OCI-LY7 (cell line): ENCODE measurements around the gene DDA1. TPM values are rescaled to one million over a fixed set of nuclear protein-coding genes. Genes with fewer than 3 reads are reported as not detected.

Source experiments
- BruUV-seq: library from RNA; stranded (reverse); fragments of 400-500 nt; replicated peaks from 2 replicates; lab custom pipeline; 2021; lab: Mats Ljungman, UMichigan
- CTCF ChIA-PET: fragments of 300-600 bp; sonication (Branson Sonifier 250); formaldehyde crosslinking; loops from one replicate; lab custom pipeline; 2022; ENCODE audit warnings: antibody characterized with exemption; ENCODE audit not compliant: unreplicated experiment; lab: Charles Lee
- POLR2A ChIA-PET: fragments of 300-600 bp; sonication (Branson Sonifier 250); formaldehyde crosslinking; loops from one replicate; lab custom pipeline; 2022; ENCODE audit warnings: antibody characterized with exemption; lab: Charles Lee
- DNase-seq: peaks from one replicate; pipeline ENCODE4 v3.0.0-alpha.2; 2015; ENCODE audit warnings: low spot score
- H2AFZ ChIP-seq: fragments of 200-600 bp; sonication (generic), shearing (Covaris generic); 2 replicates; pipeline ENCODE4 v1.6.1; 2014; ENCODE audit warnings: mild to moderate bottlenecking, antibody characterized with exemption, low read length, moderate library complexity
- H3K27ac ChIP-seq: fragments of 200-600 bp; sonication (generic); 2 replicates; pipeline ENCODE4 v1.5.1; 2014; ENCODE audit warnings: mixed run types, low read depth, mild to moderate bottlenecking, moderate library complexity, low read length, inconsistent platforms; ENCODE audit not compliant: poor library complexity, severe bottlenecking
- H3K36me3 ChIP-seq: fragments of 200-600 bp; sonication (generic); 2 replicates; pipeline ENCODE4 v1.6.1; 2014; ENCODE audit warnings: mild to moderate bottlenecking, antibody characterized with exemption, low read length, moderate library complexity, mixed read lengths; ENCODE audit not compliant: insufficient read depth
- H3K4me1 ChIP-seq: fragments of 200-600 bp; sonication (generic); 2 replicates; pipeline ENCODE4 v1.5.1; 2014; ENCODE audit warnings: mild to moderate bottlenecking, low read length; ENCODE audit not compliant: insufficient read depth, poor library complexity, severe bottlenecking
- H3K4me2 ChIP-seq: fragments of 200-600 bp; sonication (generic); 2 replicates; pipeline ENCODE4 v1.6.1; 2014; ENCODE audit warnings: mild to moderate bottlenecking, low read length
- H3K4me3 ChIP-seq: fragments of 200-600 bp; sonication (generic); 2 replicates; pipeline ENCODE4 v1.5.1; 2014; ENCODE audit warnings: mild to moderate bottlenecking, low read depth, low read length; ENCODE audit not compliant: poor library complexity, severe bottlenecking
- H3K79me2 ChIP-seq: fragments of 200-600 bp; sonication (generic); 2 replicates; pipeline ENCODE4 v1.6.1; 2016; ENCODE audit warnings: low read depth, mild to moderate bottlenecking, low read length, moderate library complexity, mixed read lengths; ENCODE audit not compliant: insufficient read depth
- H3K9me2 ChIP-seq: fragments of 200-600 bp; sonication (generic); 2 replicates; pipeline ENCODE4 v1.6.1; 2016; ENCODE audit warnings: mild to moderate bottlenecking, low read length, mixed read lengths; ENCODE audit not compliant: insufficient read depth
- H3K9me3 ChIP-seq: fragments of 200-600 bp; sonication (generic); 2 replicates; pipeline ENCODE4 v1.6.1; 2014; ENCODE audit warnings: mild to moderate bottlenecking, mixed run types, low read length, mixed read lengths
- H4K20me1 ChIP-seq: fragments of 200-600 bp; sonication (generic); 2 replicates; pipeline ENCODE4 v1.6.1; 2014; ENCODE audit warnings: mild to moderate bottlenecking, antibody characterized with exemption, low read length, moderate library complexity, mixed read lengths; ENCODE audit not compliant: insufficient read depth
- EZH2phosphoT487 ChIP-seq: fragments of 200-600 bp; sonication (generic); IDR thresholded peaks from 2 replicates; pipeline ENCODE4 v1.6.1; 2018; ENCODE audit warnings: low read depth, borderline replicate concordance, mild to moderate bottlenecking, mixed run types, antibody characterized with exemption, low read length, moderate library complexity, mixed read lengths
- intact Hi-C: fragments of 100-400 bp; cut with micrococcal nuclease; formaldehyde crosslinking; loops from one replicate; pipeline ENCODE4 v1.10.0; 2022; ENCODE audit not compliant: unreplicated experiment
- total RNA-seq, 2 experiments: library from RNA; depleted of rRNA in 1 of 2; stranded (reverse); fragments of >200 nt in 1 of 2; shearing (Covaris generic) in 1 of 2; gene quantifications; 2 replicates each; pipeline ENCODE4 v1.2.3, GENCODE V29; 2014 to 2022
- TF ChIP-seq, protein P1 (sequence below): fragments of 200-600 bp; sonication (generic); conservative IDR thresholded peaks from 2 replicates; pipeline ENCODE4 v1.5.1; 2014; ENCODE audit warnings: mild to moderate bottlenecking, antibody characterized with exemption, low read length, moderate library complexity, mixed read lengths

Gene DDA1
- total RNA-seq, 2 experiments from 2014 or later: 36.6 to 48.8 TPM

DNA sequence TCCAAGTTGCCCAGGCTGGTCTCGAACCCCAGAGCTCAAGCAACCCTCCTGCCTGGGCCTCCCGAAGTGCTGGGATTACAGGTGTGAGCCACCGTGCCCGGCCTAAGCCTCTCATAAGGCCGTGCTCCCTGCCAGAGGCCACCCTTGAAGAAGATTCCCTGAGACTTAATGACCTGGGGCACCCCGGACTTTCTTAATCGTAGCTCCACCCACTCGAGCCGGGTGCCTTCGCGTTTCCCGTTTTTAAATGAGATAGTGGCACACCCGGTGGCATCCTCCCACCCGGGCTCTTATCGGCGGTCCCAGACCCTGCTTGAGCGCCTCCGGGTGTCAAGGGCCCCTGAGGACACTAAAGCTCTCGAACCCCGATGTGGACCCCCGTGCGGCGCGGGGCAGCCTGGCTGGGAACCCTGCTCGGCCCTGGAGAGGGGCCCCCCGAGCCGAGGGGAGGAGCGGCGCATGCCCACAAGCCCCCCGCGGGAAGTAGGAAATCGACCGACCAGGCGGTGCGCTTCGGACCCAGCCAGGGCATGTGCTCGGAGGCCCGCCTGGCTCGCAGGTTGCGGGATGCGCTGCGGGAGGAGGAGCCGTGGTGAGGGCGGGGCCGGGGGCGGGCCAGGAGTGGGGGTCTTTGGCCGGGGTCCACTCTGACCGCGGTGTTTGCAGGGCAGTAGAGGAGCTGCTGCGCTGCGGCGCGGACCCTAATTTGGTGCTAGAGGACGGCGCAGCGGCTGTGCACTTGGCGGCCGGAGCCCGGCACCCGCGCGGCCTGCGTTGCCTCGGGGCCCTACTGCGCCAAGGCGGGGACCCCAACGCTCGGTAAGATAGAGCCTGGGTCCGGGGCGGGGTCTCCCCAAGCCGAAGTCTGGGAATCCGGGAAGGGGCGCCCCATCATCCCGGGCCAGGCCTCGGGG lies 27.7 kb upstream of the DDA1 start, which contains the start of gene ANKLE1:
Gene ANKLE1 (plus strand): TSS at position 511 of the 914 bp plus-strand sequence. CDS start 20 bp downstream, at position 531.
- intact Hi-C loops: loop anchor here (1.0 to 5.0 kb wide), 4 partner anchors 20 to 214 kb away; partner anchors contain the start of genes HAUS8 and MYO9B
- ChIA-PET POLR2A (interaction anchor here (0.5 to 3.5 kb wide), 9 partner anchors 15 to 707 kb away, joined by 3 to 28 read pairs (median 3); partner anchors contain the start of genes BABAM1 and USHBP1), CTCF (interaction anchor here (0.6 to 1.3 kb wide), 4 partner anchors 15 to 43 kb away, joined by 3 to 4 read pairs (median 3); no protein-coding TSS in a partner anchor)
- Histone ChIP-seq H3K36me3 (peaks cover 66% of the 10 kb centered on the region), H2AFZ (peak within 1 kb of the TSS; percentile 76), H3K9me3 (no peaks in the 10 kb centered on the region), H3K4me1 (peaks cover 22% of the 10 kb centered on the region), H3K9me2 (no peaks in the 10 kb centered on the region), H3K27ac (peak within 1 kb of the TSS; percentile 69), H3K79me2 (peaks cover 13% of the 10 kb centered on the region; the same call in 1 of the 2 replicates), H3K4me2 (peak within 1 kb of the TSS; percentile 92), H4K20me1 (no peaks in the 10 kb centered on the region), H3K4me3 (peak within 1 kb of the TSS; percentile 83)
- BruUV-seq: TSS peak; percentile 61
- TF ChIP-seq, protein P1, sequence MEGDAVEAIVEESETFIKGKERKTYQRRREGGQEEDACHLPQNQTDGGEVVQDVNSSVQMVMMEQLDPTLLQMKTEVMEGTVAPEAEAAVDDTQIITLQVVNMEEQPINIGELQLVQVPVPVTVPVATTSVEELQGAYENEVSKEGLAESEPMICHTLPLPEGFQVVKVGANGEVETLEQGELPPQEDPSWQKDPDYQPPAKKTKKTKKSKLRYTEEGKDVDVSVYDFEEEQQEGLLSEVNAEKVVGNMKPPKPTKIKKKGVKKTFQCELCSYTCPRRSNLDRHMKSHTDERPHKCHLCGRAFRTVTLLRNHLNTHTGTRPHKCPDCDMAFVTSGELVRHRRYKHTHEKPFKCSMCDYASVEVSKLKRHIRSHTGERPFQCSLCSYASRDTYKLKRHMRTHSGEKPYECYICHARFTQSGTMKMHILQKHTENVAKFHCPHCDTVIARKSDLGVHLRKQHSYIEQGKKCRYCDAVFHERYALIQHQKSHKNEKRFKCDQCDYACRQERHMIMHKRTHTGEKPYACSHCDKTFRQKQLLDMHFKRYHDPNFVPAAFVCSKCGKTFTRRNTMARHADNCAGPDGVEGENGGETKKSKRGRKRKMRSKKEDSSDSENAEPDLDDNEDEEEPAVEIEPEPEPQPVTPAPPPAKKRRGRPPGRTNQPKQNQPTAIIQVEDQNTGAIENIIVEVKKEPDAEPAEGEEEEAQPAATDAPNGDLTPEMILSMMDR: no peak
- TF ChIP-seq EZH2phosphoT487: no peak
- DNase-seq: peak; percentile 82

DNA sequence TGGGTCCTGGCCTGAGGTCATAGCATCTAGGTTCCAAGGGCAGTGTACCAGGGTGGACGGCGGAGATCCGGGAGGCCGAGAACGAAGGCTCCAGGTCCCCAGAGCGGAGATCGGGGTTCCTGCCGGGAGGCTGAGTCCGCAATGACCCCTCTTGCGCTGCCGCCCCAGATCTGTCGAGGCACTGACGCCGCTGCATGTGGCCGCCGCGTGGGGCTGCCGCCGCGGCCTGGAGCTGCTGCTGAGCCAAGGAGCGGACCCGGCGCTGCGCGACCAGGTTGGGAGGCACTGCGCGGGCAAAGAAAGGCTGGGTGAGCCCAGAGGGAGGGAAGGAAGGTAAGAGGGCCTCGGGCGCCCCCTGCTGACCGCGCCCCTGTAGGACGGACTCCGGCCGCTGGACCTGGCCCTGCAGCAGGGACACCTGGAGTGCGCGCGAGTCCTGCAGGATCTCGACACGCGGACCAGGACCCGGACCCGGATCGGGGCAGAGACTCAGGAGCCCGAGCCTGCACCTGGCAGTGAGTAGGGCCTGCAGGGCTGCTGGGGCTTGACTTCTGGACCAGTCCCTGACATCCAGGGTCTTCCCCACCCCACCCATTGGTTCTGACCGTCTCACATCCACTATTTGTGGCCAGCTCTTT lies 26.8 kb upstream of the DDA1 start:
- peak overlapping the region; percentile 83 for H3K4me3 ChIP-seq
- BruUV-seq: no TSS peak
- H3K4me1 ChIP-seq: peaks cover 22% of the 10 kb centered on the region
- H3K9me3 ChIP-seq: no peaks in the 10 kb centered on the region
- peak overlapping the region; percentile 69 for H3K27ac ChIP-seq
- H2AFZ ChIP-seq: peak overlapping the region; percentile 76; the same call in 1 of the 2 replicates
- no peaks in the 10 kb centered on the region for H3K9me2 ChIP-seq
- intact Hi-C loops: loop anchor here (1.0 to 5.0 kb wide), 4 partner anchors 21 to 215 kb away; partner anchors contain the start of genes HAUS8 and MYO9B
- H3K79me2 ChIP-seq: peaks cover 13% of the 10 kb centered on the region; the same call in 1 of the 2 replicates
- POLR2A ChIA-PET: interaction anchor here (0.6 to 3.5 kb wide), 2 partner anchors 16 to 706 kb away, joined by 3 to 28 read pairs; partner anchors contain the start of gene BABAM1
- CTCF ChIA-PET: interaction anchor here (0.6 to 0.9 kb wide), 3 partner anchors 16 to 44 kb away, joined by 3 read pairs; no protein-coding TSS in a partner anchor
- peak; percentile 92 for DNase-seq
- H3K36me3 ChIP-seq: peaks cover 61% of the 10 kb centered on the region
- no peaks in the 10 kb centered on the region for H4K20me1 ChIP-seq
- peak overlapping the region; percentile 92 for H3K4me2 ChIP-seq
- TF ChIP-seq EZH2phosphoT487: no peak
- TF ChIP-seq, protein P1: peak; percentile 90
